Erythroblast (primary cell): Measurements from ENCODE around the gene LONP1.

Source experiments
- GATA1 ChIP-seq: IDR thresholded peaks from 2 replicates; pipeline ENCODE4 v1.6.1; 2011; ENCODE audit warnings: low read depth, mild to moderate bottlenecking, control low read depth, low read length, moderate library complexity
- POLR2A ChIP-seq: IDR thresholded peaks from 2 replicates; pipeline ENCODE4 v1.6.1; 2011; ENCODE audit warnings: mild to moderate bottlenecking, low read length

- TF ChIP-seq POLR2A (no peak), GATA1 (no peak)
These were observed 42.4 kb downstream of the LONP1 start for GRCh38 chr19:5677580-5677979.
